GM12872 (cell line): ENCODE data around the gene CCDC63.

Experiments
- CTCF ChIP-seq: IDR thresholded peaks from 3 replicates; pipeline ENCODE4 v1.5.1; 2011; ENCODE audit warnings: low read depth, mild to moderate bottlenecking, low read length, moderate library complexity; ENCODE audit not compliant: insufficient read depth

The CCDC63 gene

DNA sequence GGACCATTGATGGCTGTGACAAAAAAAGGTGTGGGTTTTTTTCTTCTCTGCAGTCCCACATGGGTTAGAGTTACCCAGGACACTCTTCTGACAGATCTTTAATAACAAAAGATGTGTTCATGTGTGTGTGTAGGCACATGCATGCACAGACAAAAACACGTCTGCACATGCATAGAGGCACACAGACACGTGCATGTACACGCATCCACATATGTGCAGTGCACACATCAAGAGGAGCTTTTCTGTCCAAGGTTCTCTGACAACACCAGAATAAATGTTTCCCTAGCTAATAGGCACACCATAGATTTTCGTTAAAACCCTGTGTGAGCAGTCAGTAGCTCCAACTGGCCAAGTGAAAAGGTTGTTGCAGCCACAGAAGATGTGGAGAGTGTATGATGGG is 76.4 kb downstream of the CCDC63 start:
- no peak for TF ChIP-seq CTCF

DNA sequence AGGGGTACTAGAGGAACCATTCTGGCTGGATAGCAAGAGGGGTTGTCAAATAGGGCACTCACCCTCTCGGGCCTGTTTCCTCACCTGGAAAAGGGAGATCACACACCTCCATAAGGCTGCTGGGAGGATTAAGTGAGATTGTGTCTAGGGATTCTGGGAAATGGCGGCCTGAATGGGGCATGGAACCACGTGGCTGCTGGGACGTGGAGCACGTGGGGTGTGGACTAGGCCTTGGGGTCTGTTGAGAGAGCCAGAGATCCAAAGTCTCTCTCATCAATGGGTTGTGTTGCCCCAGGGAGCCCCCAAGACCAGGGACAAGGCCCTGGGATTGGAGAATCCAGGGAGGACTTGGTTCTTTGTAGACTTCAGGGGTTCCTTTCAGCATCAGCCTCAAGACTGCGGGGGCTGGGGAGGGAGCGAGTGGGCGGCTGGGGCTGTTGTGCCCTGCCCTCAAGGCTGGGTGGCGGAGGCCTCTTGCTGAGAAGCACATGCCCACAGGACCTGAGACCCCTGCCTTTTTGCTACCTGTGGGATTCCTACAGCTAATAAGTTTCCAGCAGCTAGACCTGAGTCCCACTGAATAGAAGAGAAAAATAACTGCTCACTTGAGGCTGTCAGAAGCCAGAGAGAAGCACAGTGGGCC is 77.0 kb downstream of the CCDC63 start:
- TF ChIP-seq CTCF: no peak

- no peak for TF ChIP-seq CTCF
Observed at GRCh38 chr12:110927546-110927945, 80.8 kb downstream of the CCDC63 start.

DNA sequence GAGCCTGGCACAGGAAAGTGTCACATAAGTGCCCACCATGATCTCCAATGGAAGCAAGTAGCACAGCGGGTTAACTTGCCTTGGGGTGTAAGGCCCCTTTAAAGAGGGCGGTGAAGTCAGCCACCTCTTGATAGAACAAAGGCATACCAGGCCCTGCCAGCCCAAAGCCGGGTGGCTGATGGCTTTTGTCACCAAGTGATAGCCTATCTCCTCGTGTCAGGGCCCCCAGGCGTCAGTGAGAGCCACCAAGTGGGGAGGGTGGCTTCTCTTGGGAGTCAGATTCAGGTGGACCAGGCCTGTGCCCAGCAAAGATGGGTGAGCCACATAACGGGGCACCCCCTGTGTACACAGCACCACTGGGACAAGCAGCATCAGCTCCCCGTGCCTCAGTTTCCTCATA is 81.9 kb downstream of the CCDC63 start:
- no peak for TF ChIP-seq CTCF

DNA sequence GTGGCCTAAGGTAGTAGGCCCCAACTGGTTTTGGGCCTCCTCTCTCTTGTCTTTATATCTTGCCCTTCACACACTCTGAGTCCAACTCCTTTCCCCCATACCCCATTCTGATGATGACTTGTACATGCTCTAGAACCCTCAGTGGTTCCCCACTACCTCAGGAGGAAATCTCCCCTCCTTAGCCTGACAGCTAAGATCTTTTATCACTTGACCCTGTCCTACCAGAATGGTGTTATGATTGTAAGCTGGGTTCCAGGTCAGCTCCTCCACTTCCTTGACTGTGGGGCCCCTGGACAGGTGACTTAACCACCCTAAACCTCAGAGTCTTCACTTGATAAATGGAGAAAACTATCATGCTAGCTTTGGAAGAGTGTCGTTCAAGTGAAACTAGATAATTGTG is 83.0 kb downstream of the CCDC63 start:
- TF ChIP-seq CTCF: no peak

DNA sequence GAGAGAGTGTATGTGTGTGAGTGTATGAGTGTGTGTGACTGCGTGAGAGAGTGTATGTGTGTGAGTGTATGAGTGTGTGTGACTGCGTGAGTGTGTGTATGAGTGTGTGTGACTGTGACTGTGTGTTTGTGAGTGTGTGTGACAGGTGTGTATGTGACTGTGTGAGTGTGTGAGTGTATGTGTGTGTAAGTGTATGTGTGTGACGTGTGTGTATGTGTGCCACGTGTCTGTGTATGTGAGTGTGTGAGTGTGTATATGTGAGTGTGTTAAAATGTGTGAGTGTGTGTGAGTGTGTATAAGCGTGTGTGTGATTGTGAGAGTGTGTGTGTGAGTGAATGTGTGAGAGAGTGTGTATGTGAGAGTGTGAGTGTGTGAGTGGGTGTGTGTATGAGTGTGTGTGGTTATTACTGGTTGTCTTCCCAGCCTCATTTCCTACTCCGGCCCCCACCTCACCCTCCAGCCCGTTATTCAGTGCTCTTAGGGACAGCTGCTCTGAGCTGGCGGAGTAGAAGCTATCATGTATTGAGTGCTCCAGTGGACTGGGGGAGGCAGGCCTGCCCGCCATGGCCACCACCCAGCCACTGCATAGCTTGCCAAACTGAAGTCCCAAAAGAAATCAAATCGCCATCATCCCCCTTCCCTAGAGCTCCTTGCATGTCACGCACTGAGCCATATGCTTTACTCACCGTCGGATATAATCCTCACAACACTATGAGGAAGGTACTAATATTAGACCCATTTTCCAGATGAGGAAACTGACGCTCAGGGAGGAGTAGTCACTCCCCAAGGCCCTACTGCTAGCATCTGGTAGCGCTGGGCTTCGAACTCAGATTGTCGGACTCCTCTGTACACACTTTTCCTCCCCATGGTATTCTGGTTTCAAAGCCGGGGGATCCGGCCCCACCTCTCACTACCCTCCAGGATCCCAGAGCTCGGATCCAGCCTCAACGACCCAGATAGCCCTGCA is 83.8 kb downstream of the CCDC63 start:
- TF ChIP-seq CTCF: no peak

- no peak for TF ChIP-seq CTCF
Observed at GRCh38 chr12:110931315-110931728, 84.5 kb downstream of the CCDC63 start.
